Left ventricle myocardium superior (tissue), 1 donor: ENCODE data around the gene AGBL2. TPM values are rescaled to one million over a fixed set of nuclear protein-coding genes. Genes with fewer than 3 reads are reported as not detected.
"Not testable (repeated sequence)": the region's sequence is repeated elsewhere in the genome, so short reads cannot be mapped to it uniquely, and the experiment has no call there.

ENCODE experiments used
- ATAC-seq: fragments of 200-7000 bp; cut with Tn5 transposase; one replicate; pipeline ENCODE4 v1.9.1; 2020; ENCODE audit warnings: mild to moderate bottlenecking, moderate library complexity
- DNase-seq: peaks from one replicate; pipeline ENCODE4 v3.0.0-alpha.2; 2020
- intact Hi-C: fragments of 100-400 bp; cut with micrococcal nuclease; formaldehyde crosslinking; loops from one replicate; pipeline ENCODE4 v1.11.0; 2022
- total RNA-seq: library from RNA; stranded (reverse); fragmentation: NEBNext Ultra II Directional; extraction: Animal tissue kit (Norgen Biotek cat#: 25700); gene quantifications from one replicate; pipeline ENCODE4 v1.2.1, GENCODE V29; 2021
- donor health status: DM: no; HTN: yes; CAD: no; lungs with severe emphysema.

AGBL2 gene
- total RNA-seq, 1 donor from 2014 or later, result 0.25 TPM

GRCh38 chr11:47642099-47642855, 72.9 kb downstream of the AGBL2 start, which contains the start of gene MTCH2:
Gene MTCH2 (minus strand): TSS chr11:47642559. CDS start chr11:47642465, 94 bp downstream.
- peak; percentile 97 for DNase-seq
- intact Hi-C loops, result loop anchor here (10.0 kb wide), 1 partner anchor 213 kb away; no protein-coding TSS in a partner anchor
- peak; percentile 98 for ATAC-seq

DNA sequence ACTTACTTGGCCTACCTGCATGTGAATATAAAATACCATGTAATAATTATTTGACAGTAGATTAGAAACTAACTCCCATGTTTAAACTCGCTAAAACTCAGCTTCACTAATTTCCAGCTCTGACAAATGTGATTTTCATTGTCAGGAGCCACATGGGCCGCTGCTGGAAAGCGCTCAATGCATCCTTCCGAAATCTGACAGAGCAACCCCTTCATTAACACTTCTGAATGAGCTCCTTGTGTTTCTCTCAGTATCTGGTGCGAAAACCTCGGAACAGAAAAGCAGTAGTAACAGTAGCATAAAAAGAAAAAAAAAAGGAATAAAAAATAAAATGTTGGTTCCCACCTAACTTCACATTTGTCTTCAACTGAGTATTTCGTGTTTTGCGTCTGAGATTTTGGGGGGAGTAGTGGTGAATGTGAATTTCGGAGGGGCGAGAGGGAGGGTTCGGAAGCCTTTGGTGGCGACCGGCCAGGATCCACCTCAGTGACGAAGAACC, 73.5 kb downstream of the AGBL2 start:
- ATAC-seq (no peak), DNase-seq (no peak)
- intact Hi-C loops, result loop anchor here (10.0 kb wide), 1 partner anchor 213 kb away; no protein-coding TSS in a partner anchor

DNA sequence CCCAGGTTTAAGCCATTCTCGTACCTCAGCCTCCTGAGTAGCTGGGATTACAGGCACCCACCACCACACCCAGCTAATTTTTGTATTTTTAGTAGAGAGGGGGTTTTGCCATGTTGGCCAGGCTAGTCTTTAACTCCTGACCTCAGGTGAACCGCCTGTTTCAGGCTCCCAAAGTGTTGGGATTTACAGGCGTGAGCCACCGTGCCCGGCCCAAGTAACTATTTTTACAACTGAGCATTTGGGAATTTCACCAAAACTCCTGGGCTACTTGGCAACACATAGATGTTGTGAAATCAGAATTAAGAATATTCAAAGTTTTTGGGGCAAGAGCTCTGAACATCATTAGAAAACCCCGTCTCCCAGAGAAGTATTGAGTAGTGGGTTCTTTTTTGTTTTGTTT, 74.7 kb downstream of the AGBL2 start:
- intact Hi-C loops, result loop anchor here (10.0 kb wide), 1 partner anchor 214 kb away; no protein-coding TSS in a partner anchor
- ATAC-seq, DNase-seq: not testable (repeated sequence)

DNA sequence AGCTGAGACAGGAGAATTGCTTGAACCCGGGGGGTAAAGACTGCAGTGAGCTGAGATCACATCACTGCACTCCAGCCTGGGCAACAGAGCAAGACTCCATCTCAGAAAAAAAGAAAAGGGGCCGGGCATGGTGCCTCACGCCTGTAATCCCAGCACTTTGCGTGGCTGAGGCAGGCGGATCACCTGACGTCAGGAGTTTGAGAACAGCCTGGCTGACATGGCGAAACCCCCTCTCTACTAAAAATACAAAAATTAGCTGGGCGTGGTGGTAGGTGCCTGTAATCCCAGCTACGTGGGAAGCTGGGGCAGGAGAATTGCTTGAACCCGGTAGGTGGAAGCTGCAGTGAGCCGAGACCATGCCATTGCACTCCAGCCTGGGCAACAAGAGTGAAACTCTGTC, 78.8 kb downstream of the AGBL2 start:
- intact Hi-C loops, DNase-seq: not testable (repeated sequence)

DNA sequence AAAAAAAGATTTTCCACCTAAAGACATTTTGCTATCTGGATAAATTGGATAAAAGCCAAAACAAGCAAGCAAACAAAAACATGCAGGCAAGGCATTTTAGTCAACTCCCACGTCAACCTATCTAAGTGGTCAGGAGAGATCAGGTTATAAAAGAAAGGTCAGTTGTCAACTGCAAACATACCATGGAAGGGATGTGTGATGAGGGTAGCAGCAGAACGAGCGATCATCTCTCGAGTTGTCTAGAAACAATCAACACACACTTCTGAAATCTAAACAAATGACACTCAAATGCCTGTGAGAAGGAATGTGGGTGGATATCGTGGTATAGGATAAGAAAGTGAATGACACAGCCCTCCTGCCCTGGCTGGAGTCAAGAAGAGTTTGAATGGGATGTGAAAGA, 83.7 kb downstream of the AGBL2 start:
- DNase-seq (no peak), ATAC-seq (no peak)
- intact Hi-C loops, result no loop called here

More for the DNA sequence above, 78.8 kb downstream of the AGBL2 start:
- not testable (repeated sequence) for ATAC-seq

DNA sequence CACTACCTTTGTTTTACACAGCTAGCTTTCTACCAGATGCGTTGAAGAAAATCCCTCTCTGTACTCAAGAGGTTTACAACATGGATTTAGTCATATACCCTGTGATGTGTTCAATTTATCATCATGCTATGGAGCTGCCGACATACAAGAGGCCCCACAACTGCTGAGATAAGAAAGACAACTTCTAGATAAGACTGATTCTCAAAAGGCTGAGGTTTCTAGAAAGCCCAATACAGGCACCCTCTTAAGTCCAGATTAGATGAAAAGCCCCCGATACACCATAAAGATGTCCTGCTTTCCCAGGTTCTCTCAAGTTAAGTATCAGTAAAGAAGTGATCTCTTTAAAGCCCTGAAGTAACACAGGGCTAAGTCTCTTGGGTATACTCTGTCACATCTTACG, 87.1 kb downstream of the AGBL2 start:
- DNase-seq (no peak), ATAC-seq (no peak)
- intact Hi-C loops, result no loop called here

GRCh38 chr11:47626234-47626633, 88.9 kb downstream of the AGBL2 start:
- DNase-seq (no peak), ATAC-seq (no peak)
- intact Hi-C loops, result no loop called here

DNA sequence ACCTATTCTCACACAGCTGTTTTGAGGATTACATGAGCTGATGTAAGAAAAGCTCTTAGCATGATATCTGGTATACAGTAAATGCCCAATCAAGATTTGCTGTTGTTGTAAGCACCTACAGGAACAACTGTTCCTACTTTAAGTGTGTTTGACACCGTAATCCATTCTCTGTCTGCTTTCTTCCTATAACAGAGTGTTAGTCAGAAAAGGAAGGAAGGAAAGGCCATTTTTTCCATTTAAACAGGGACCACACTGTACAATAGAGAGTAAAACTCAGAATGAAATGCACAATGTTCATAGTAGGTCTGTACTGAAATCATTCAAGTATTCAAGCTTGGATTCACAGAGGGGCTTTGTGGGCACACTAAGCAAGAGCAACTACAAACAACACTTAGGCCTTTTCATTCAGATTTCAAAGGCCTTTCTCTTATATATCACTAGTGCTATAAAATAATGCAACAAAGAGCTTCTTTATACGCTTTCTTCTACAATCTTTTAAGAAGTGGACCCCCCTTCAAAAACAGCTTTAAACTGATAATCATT, 94.3 kb downstream of the AGBL2 start:
- intact Hi-C loops, result no loop called here
- ATAC-seq (no peak), DNase-seq (no peak)

DNA sequence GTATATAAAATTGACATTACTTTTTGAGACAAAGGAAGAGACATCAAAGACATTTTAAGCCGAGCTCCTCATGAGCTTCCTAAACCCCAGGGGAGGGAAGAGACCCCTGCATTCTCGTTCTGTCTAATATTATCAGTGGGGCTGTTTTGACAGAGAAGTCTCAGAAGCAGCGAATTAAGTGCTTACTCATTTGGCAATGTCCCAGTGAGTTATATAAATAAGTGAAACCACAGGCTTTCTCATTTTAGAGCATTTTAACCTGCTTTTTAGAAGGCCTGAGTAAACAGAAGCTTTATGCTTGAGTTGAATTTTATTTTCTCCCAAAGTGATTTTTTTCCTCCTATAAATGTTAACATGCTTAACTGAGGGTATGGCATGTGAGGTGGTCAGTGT, 97.8 kb downstream of the AGBL2 start:
- no peak for DNase-seq
- no peak for ATAC-seq
- intact Hi-C loops, result no loop called here

DNA sequence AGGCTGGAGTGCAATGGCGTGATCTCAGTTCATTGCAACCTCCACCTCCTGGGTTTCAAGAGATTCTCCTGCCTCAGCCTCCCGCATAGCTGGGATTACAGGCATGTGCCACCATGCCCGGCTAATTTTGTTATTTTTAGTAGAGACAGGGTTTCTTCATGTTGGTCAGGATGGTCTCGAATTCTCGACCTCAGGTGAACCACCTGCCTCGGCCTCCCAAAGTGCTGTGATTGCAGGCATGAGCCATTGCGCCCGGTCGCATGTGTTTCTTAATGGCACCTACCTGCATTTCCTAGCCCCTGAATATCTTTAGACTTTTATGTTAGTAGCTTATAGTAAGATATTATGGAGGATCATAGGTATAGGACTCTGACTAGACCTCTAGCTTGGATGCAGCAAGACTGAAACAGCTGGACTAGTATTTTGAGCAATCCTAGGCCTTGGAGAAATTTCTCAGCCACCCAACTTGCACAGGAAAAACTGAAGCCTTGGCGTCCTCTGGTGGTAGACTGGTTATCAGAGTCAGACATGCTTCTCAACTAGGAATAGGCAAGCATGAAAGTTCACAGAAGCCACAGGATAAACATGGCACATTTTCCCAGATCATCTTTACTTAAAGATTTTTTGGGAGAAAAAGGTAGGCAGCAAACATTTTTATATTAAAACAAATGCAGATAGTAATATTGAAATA, 98.3 kb downstream of the AGBL2 start:
- intact Hi-C loops, result no loop called here
- DNase-seq, result no peak
- ATAC-seq, result peak; percentile 83

GRCh38 chr11:47615249-47615648, 99.9 kb downstream of the AGBL2 start:
- no peak for ATAC-seq
- no peak for DNase-seq
- intact Hi-C loops, result no loop called here

DNA sequence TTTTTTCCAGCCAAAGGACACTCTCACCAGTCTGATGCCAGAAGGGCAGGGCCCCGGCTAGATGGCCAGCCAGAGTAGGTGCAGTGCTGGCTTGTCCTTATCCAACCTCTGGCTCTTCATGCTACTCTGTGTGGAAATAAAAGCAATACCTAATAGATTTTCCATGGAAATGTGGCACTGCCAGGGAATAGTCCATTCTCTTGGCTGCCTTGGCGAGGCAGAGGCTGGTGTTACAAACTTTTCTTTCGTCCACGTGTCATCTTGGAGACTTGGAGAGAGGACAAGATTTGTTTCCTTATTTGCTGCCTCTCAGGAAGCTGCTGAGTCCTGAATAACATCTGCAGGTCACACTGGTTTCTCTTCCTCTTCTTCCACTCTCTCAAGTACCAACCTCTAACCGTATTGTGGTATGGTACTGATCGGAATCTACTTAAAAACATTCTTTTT, 103.8 kb downstream of the AGBL2 start:
- ATAC-seq (peak; percentile 52), DNase-seq (peak; percentile 49)
- intact Hi-C loops, result no loop called here

GRCh38 chr11:47609675-47610074, 105.5 kb downstream of the AGBL2 start:
- no peak for ATAC-seq
- DNase-seq, result no peak
- intact Hi-C loops, result no loop called here

Other genes with a start within 250 kb of the AGBL2 start
- 97.3 TPM for gene CELF1, start 162.2 kb downstream of the AGBL2 start, total RNA-seq
- 14.9 TPM for gene PTPMT1, start 149.8 kb downstream of the AGBL2 start, total RNA-seq
- 13.2 TPM for gene KBTBD4, start 136.4 kb downstream of the AGBL2 start, total RNA-seq
- gene NDUFS3, start 136.3 kb downstream of the AGBL2 start, total RNA-seq, result 319 TPM
- gene FAM180B, start 128.7 kb downstream of the AGBL2 start, total RNA-seq, result not detected
- not detected for gene C1QTNF4, start 121.0 kb downstream of the AGBL2 start, total RNA-seq
- 107 TPM for gene MTCH2, start 72.8 kb downstream of the AGBL2 start, total RNA-seq
- 48.7 TPM for gene FNBP4, start 52.0 kb upstream of the AGBL2 start, total RNA-seq
- gene NUP160, start 133.0 kb upstream of the AGBL2 start, total RNA-seq, result 13.8 TPM